OCI-LY1 (cell line): ENCODE measurements around the gene KDM7A.

Source experiments
- H2AFZ ChIP-seq: fragments of 200-600 bp; sonication (generic), shearing (Covaris generic); 2 replicates; pipeline ENCODE4 v1.6.0; 2014; ENCODE audit warnings: antibody characterized with exemption, mild to moderate bottlenecking, low read length
- H3F3A ChIP-seq: fragments of 200-600 bp; sonication (generic), shearing (Covaris generic); 2 replicates; pipeline ENCODE4 v1.6.0; 2014; ENCODE audit warnings: mild to moderate bottlenecking, antibody characterized with exemption, low read length, moderate library complexity; ENCODE audit not compliant: insufficient read depth
- H3K27ac ChIP-seq: fragments of 200-600 bp; sonication (generic); 2 replicates; pipeline ENCODE4 v1.5.1; 2014; ENCODE audit warnings: low read length, mixed run types, mild to moderate bottlenecking, low read depth; ENCODE audit not compliant: poor library complexity, severe bottlenecking
- H3K27me3 ChIP-seq: fragments of 200-600 bp; sonication (generic); 2 replicates; pipeline ENCODE4 v1.6.0; 2014; ENCODE audit warnings: antibody characterized with exemption, mild to moderate bottlenecking, low read length, moderate library complexity; ENCODE audit not compliant: insufficient read depth
- H3K36me3 ChIP-seq: fragments of 200-600 bp; sonication (generic); 2 replicates; pipeline ENCODE4 v1.6.1; 2014; ENCODE audit warnings: mild to moderate bottlenecking, antibody characterized with exemption, low read length, moderate library complexity, mixed read lengths; ENCODE audit not compliant: insufficient read depth
- H3K4me1 ChIP-seq: fragments of 200-600 bp; sonication (generic); 2 replicates; pipeline ENCODE4 v1.5.1; 2014; ENCODE audit warnings: mild to moderate bottlenecking, low read length, moderate library complexity; ENCODE audit not compliant: insufficient read depth, severe bottlenecking
- H3K4me2 ChIP-seq: fragments of 200-600 bp; sonication (generic), shearing (Covaris generic); 2 replicates; pipeline ENCODE4 v1.6.1; 2014; ENCODE audit warnings: low read length
- H3K4me3 ChIP-seq: fragments of 200-600 bp; sonication (generic); 2 replicates; pipeline ENCODE4 v1.5.1; 2014; ENCODE audit warnings: low read length, low read depth, mild to moderate bottlenecking, mixed read lengths; ENCODE audit not compliant: poor library complexity, severe bottlenecking
- H3K79me2 ChIP-seq: fragments of 200-600 bp; shearing (Covaris generic); 2 replicates; pipeline ENCODE4 v1.6.1; 2016; ENCODE audit warnings: mixed run types, low read length, mixed read lengths; ENCODE audit not compliant: insufficient read depth
- H3K9ac ChIP-seq: fragments of 200-600 bp; sonication (generic), shearing (Covaris generic); 2 replicates; pipeline ENCODE4 v1.6.1; 2014; ENCODE audit warnings: mild to moderate bottlenecking, low read length, mixed read lengths
- H3K9me2 ChIP-seq: fragments of 200-600 bp; sonication (generic), shearing (Covaris generic); 2 replicates; pipeline ENCODE4 v1.6.1; 2014; ENCODE audit warnings: low read depth, mild to moderate bottlenecking, low read length, mixed read lengths
- H3K9me3 ChIP-seq: fragments of 200-600 bp; shearing (Covaris generic); 2 replicates; pipeline ENCODE4 v1.6.1; 2014; ENCODE audit warnings: low read length, mixed read lengths
- H4K20me1 ChIP-seq: fragments of 200-600 bp; sonication (generic), shearing (Covaris generic); 2 replicates; pipeline ENCODE4 v1.6.0; 2016; ENCODE audit warnings: mild to moderate bottlenecking, low read length; ENCODE audit not compliant: insufficient read depth
- EZH2 ChIP-seq: fragments of 200-600 bp; sonication (generic), shearing (Covaris generic); IDR thresholded peaks from 2 replicates; pipeline ENCODE4 v1.8.0; 2017; ENCODE audit warnings: borderline replicate concordance, mixed run types, mild to moderate bottlenecking, antibody characterized with exemption, low read length, moderate library complexity, mixed read lengths
- TF ChIP-seq, protein P1 (sequence below): fragments of 200-600 bp; sonication (generic), shearing (Covaris generic); IDR thresholded peaks from 2 replicates; pipeline ENCODE4 v1.5.1; 2017; ENCODE audit warnings: mild to moderate bottlenecking, antibody characterized with exemption, low read length, moderate library complexity, mixed read lengths

The KDM7A gene

DNA sequence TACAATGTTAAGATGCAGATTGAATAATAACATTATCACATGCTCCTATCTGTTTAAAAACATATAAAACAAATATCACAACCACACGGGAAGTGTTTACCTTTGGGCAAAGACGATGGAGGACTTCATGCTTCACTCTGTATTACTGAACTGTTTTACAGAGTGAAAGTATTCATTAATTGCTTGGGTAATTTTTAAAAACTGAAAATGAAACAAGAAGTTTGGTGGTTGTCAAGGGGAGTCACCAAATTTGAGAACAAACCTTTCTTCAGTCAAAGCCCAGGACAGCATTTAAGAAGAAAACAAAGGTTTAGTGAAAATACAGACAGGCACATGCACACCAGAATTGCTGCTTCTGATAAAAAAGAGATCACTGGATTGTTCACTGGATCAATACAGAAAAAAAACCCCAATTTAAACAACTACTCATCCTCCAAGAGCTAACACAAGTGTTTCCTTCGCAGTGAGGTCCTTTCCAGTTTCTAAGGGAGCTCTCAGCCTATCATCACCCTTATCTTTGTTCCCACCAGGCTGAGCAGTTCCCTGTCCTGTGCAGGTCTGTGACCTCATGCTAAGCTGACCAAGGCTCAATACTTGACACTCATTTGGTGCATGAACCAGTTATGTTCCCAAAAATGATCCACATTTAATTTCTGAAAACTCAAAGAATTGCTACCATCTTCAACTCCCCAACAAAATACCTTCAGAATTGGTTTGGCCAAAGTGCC is 122.8 kb downstream of the KDM7A start:
- Histone ChIP-seq H3K4me2 (no peak overlapping the region), H3K27ac (no peak overlapping the region)
- TF ChIP-seq, protein P1, sequence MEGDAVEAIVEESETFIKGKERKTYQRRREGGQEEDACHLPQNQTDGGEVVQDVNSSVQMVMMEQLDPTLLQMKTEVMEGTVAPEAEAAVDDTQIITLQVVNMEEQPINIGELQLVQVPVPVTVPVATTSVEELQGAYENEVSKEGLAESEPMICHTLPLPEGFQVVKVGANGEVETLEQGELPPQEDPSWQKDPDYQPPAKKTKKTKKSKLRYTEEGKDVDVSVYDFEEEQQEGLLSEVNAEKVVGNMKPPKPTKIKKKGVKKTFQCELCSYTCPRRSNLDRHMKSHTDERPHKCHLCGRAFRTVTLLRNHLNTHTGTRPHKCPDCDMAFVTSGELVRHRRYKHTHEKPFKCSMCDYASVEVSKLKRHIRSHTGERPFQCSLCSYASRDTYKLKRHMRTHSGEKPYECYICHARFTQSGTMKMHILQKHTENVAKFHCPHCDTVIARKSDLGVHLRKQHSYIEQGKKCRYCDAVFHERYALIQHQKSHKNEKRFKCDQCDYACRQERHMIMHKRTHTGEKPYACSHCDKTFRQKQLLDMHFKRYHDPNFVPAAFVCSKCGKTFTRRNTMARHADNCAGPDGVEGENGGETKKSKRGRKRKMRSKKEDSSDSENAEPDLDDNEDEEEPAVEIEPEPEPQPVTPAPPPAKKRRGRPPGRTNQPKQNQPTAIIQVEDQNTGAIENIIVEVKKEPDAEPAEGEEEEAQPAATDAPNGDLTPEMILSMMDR, result no peak
- TF ChIP-seq EZH2, result no peak

GRCh38 chr7:140051820-140052219 is 125.0 kb downstream of the KDM7A start:
- Histone ChIP-seq H3K4me2 (no peak overlapping the region), H3K36me3 (peaks cover 51% of the 10 kb centered on the region)

More for the DNA sequence above, 122.8 kb downstream of the KDM7A start:
- H3F3A ChIP-seq, result no peaks in the 10 kb centered on the region; the same call in 1 of the 2 replicates
- H3K4me1 ChIP-seq, result peaks cover 5% of the 10 kb centered on the region
- no peaks in the 10 kb centered on the region for H3K9me2 ChIP-seq
- H3K9ac ChIP-seq, result no peak overlapping the region
- no peaks in the 10 kb centered on the region for H3K79me2 ChIP-seq
- H3K36me3 ChIP-seq, result peaks cover 55% of the 10 kb centered on the region
- H2AFZ ChIP-seq, result no peak overlapping the region
- no peaks in the 10 kb centered on the region for H4K20me1 ChIP-seq
- no peak overlapping the region for H3K4me3 ChIP-seq
- H3K9me3 ChIP-seq, result no peaks in the 10 kb centered on the region
- no peaks in the 10 kb centered on the region for H3K27me3 ChIP-seq

GRCh38 chr7:140050100-140050499 is 126.7 kb downstream of the KDM7A start:
- no peak overlapping the region for H2AFZ ChIP-seq
- H4K20me1 ChIP-seq, result no peaks in the 10 kb centered on the region
- H3F3A ChIP-seq, result no peaks in the 10 kb centered on the region; the same call in 1 of the 2 replicates
- H3K79me2 ChIP-seq, result no peaks in the 10 kb centered on the region
- no peaks in the 10 kb centered on the region for H3K9me2 ChIP-seq
- no peaks in the 10 kb centered on the region for H3K9me3 ChIP-seq
- no peak overlapping the region for H3K4me2 ChIP-seq
- no peak overlapping the region for H3K27ac ChIP-seq
- H3K4me1 ChIP-seq, result peaks cover 5% of the 10 kb centered on the region
- TF ChIP-seq, protein P1, result no peak
- no peak for TF ChIP-seq EZH2
- H3K4me3 ChIP-seq, result no peak overlapping the region
- H3K9ac ChIP-seq, result no peak overlapping the region
- peaks cover 51% of the 10 kb centered on the region for H3K36me3 ChIP-seq
- no peaks in the 10 kb centered on the region for H3K27me3 ChIP-seq

More at GRCh38 chr7:140051820-140052219, 125.0 kb downstream of the KDM7A start:
- Histone ChIP-seq H3K4me1 (peaks cover 5% of the 10 kb centered on the region), H3K79me2 (no peaks in the 10 kb centered on the region), H3K9me2 (no peaks in the 10 kb centered on the region), H3K27me3 (no peaks in the 10 kb centered on the region), H3K9ac (no peak overlapping the region), H2AFZ (no peak overlapping the region), H3K4me3 (no peak overlapping the region), H3F3A (no peaks in the 10 kb centered on the region; the same call in 1 of the 2 replicates), H3K27ac (no peak overlapping the region), H4K20me1 (no peaks in the 10 kb centered on the region), H3K9me3 (no peaks in the 10 kb centered on the region)
- no peak for TF ChIP-seq EZH2
- TF ChIP-seq, protein P1, result no peak
